Natural killer cell (primary cell): ENCODE data around the gene P2RX1. TPM values are rescaled to one million over a fixed set of nuclear protein-coding genes. Genes with fewer than 3 reads are reported as not detected.

Experiments
- ATAC-seq, 3 donors: fragments of 150-1000 bp in 2 of 3; fragments of 200-7000 bp in 1 of 3; cut with Tn5 transposase; 1 replicate in 1 of 3; 2 replicates in 2 of 3; pipeline ENCODE4 v1.10.0; 2021; ENCODE audit warnings: mild to moderate bottlenecking in 2 of 3, moderate library complexity in 2 of 3
- DNase-seq, 2 donors: peaks; one replicate each; pipeline versions ENCODE4 v3.0.0 to v3.0.0-alpha.2; 2013 to 2021; ENCODE audit warnings: mixed read lengths in 1 of 2
- H3K27ac ChIP-seq: one replicate; pipeline ENCODE4 v1.5.1; 2013; ENCODE audit warnings: mild to moderate bottlenecking, low read length
- H3K27me3 ChIP-seq: one replicate; pipeline ENCODE4 v1.6.1; 2013; ENCODE audit warnings: low read length; ENCODE audit not compliant: control insufficient read depth, insufficient read depth
- H3K36me3 ChIP-seq: one replicate; pipeline ENCODE4 v1.6.1; 2013; ENCODE audit warnings: low read length; ENCODE audit not compliant: control insufficient read depth, insufficient read depth
- H3K4me1 ChIP-seq: one replicate; pipeline ENCODE4 v1.6.1; 2013; ENCODE audit warnings: low read length; ENCODE audit not compliant: control insufficient read depth, insufficient read depth
- H3K4me3 ChIP-seq: one replicate; pipeline ENCODE4 v1.5.1; 2013; ENCODE audit warnings: low read length
- H3K9me3 ChIP-seq: one replicate; pipeline ENCODE4 v1.6.1; 2013; ENCODE audit warnings: low read length; ENCODE audit not compliant: control insufficient read depth, insufficient read depth
- H3K27ac Mint-ChIP-seq, 2 donors: one replicate each; pipeline ENCODE4 v1.8.0; 2022; ENCODE audit warnings: mild to moderate bottlenecking in 2 of 2, mixed read lengths in 2 of 2, moderate library complexity in 1 of 2
- H3K27me3 Mint-ChIP-seq, 2 donors: one replicate each; pipeline ENCODE4 v1.8.0; 2022; ENCODE audit warnings: low read depth in 2 of 2, mixed read lengths in 2 of 2
- H3K36me3 Mint-ChIP-seq: one replicate; pipeline ENCODE4 v1.8.0; 2022; ENCODE audit warnings: mixed read lengths
- H3K4me1 Mint-ChIP-seq, 2 donors: one replicate each; pipeline ENCODE4 v1.8.0; 2022; ENCODE audit warnings: mixed read lengths in 2 of 2
- H3K4me3 Mint-ChIP-seq: one replicate; pipeline ENCODE4 v1.8.0; 2022; ENCODE audit warnings: mild to moderate bottlenecking, moderate library complexity, mixed read lengths
- H3K9me3 Mint-ChIP-seq, 2 donors: one replicate each; pipeline ENCODE4 v1.8.0; 2022; ENCODE audit warnings: mixed read lengths in 2 of 2
- WGBS: methylation state at CpG from one replicate; pipeline ENCODE4 v1.1.7; 2013; ENCODE audit warnings: missing lambda C conversion rate; ENCODE audit not compliant: insufficient coverage; 5-methylcytosine and 5-hydroxymethylcytosine counted together
- intact Hi-C: fragments of 100-400 bp; cut with micrococcal nuclease; formaldehyde crosslinking; loops from one replicate; pipeline ENCODE4 v1.14.2; 2022
- total RNA-seq, 4 donors: library from RNA; stranded (reverse); fragments of 120-200 nt in 1 of 4; gene quantifications; one replicate each; pipeline versions ENCODE4 v1.2.3 to v1.2.4, GENCODE V29; 2013 to 2022
- TF ChIP-seq, protein P1 (sequence below): fragments of 200-600 bp; IDR thresholded peaks from one replicate; pipeline ENCODE4 v1.8.0; 2022; ENCODE audit warnings: antibody characterized with exemption

Gene P2RX1
- total RNA-seq, 3 donors from 2014 or later (not counting 1 experiment from before 2014, with no cell fraction given): 2.3 to 15.3 (median 13.4) TPM

DNA sequence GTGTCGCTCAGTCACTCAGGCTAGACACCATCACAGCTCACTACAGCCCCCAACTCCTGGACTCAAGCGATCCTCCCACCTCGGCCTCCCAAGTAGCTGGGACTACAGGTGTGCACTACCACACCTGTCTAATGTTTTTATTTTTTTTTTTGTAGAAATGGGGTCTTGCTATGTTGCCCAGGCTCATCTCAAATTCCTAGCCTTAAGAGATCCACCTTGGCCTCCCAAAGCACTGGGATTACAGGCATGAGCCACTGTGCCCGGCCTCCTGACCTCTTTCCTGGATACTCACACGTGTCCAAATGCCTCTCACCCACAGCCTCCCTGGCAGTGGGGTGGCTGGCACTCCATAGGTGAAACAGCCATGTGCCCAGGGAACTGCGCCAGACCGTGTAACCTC, 40.9 kb downstream of the P2RX1 start:
- intact Hi-C loops: no loop called here
- Mint-ChIP-seq H3K27me3 (no peaks in the 10 kb centered on the region), H3K36me3 (no peaks in the 10 kb centered on the region), H3K9me3 (no peaks in the 10 kb centered on the region), H3K4me3 (no peak overlapping the region), H3K4me1 (peaks cover 8% of the 10 kb centered on the region in 2 donors), H3K27ac (no peak overlapping the region)
- TF ChIP-seq, protein P1, sequence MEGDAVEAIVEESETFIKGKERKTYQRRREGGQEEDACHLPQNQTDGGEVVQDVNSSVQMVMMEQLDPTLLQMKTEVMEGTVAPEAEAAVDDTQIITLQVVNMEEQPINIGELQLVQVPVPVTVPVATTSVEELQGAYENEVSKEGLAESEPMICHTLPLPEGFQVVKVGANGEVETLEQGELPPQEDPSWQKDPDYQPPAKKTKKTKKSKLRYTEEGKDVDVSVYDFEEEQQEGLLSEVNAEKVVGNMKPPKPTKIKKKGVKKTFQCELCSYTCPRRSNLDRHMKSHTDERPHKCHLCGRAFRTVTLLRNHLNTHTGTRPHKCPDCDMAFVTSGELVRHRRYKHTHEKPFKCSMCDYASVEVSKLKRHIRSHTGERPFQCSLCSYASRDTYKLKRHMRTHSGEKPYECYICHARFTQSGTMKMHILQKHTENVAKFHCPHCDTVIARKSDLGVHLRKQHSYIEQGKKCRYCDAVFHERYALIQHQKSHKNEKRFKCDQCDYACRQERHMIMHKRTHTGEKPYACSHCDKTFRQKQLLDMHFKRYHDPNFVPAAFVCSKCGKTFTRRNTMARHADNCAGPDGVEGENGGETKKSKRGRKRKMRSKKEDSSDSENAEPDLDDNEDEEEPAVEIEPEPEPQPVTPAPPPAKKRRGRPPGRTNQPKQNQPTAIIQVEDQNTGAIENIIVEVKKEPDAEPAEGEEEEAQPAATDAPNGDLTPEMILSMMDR: no peak
- DNase-seq: no peak
- H3K4me3 ChIP-seq: no peak overlapping the region
- H3K36me3 ChIP-seq: no peaks in the 10 kb centered on the region
- H3K9me3 ChIP-seq: no peaks in the 10 kb centered on the region
- WGBS: 95% methylated on average over 6 of the region's 7 CpGs
- H3K27ac ChIP-seq: no peak overlapping the region
- peaks cover 14% of the 10 kb centered on the region for H3K4me1 ChIP-seq
- H3K27me3 ChIP-seq: no peaks in the 10 kb centered on the region
- ATAC-seq: no peak

DNA sequence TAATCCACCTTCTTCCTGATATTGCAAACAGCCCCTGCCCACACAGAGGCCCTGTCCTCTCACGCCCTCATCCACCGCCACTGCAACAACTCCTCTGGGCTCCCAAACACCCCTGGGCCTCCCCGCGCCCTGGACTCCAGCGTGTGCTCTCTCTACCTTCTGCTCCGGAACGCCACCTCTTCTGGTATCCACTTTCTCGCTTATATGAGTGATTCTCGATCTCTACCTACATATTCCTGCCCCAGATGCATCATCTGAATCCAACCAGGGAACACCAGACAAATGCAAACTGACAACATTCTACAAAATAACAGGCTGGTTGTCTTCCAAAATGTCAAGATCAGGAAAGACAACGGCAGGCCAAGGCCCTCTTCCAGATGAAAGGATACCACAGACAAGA, 42.4 kb downstream of the P2RX1 start:
- no peak overlapping the region for H3K4me3 Mint-ChIP-seq
- intact Hi-C loops: no loop called here
- TF ChIP-seq, protein P1: no peak
- no peak for ATAC-seq
- 97% methylated on average over 10 of the region's 10 CpGs for WGBS
- Histone ChIP-seq H3K27me3 (no peaks in the 10 kb centered on the region), H3K4me3 (no peak overlapping the region), H3K4me1 (peaks cover 14% of the 10 kb centered on the region), H3K9me3 (no peaks in the 10 kb centered on the region), H3K36me3 (no peaks in the 10 kb centered on the region), H3K27ac (no peak overlapping the region)
- no peak for DNase-seq
- no peaks in the 10 kb centered on the region for H3K9me3 Mint-ChIP-seq
- H3K36me3 Mint-ChIP-seq: no peaks in the 10 kb centered on the region
- H3K4me1 Mint-ChIP-seq: peaks cover 8% of the 10 kb centered on the region in 2 donors
- no peaks in the 10 kb centered on the region for H3K27me3 Mint-ChIP-seq
- H3K27ac Mint-ChIP-seq: peak overlapping the region in 1 of 2 donors; percentile 16

DNA sequence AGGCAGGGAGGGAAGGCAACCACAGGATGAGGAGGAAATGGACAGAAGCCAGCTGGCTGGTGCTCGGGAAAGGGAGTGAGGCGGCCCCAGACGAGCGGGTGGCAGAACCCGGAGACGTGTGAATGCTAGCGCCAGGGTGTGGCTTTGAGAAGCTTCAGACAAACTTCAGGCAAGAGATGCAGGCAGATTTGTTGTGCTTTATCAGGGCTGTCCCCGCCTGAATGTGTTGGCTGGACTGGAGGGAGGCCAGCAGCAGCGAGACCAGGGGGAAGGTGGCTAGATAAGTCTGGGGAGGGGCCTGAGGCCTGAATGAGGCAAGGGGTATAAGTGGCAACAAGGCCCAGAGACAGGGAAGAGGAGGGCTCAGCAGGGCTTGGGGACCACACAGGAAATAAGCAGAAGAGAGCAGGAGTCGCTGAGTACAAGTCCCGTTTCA, 45.4 kb downstream of the P2RX1 start:
- H3K9me3 Mint-ChIP-seq: no peaks in the 10 kb centered on the region
- ATAC-seq: peak; percentile 77 to 87 (median 85)
- DNase-seq: peak; percentile 30 to 56
- no peak overlapping the region for H3K4me3 ChIP-seq
- H3K9me3 ChIP-seq: no peaks in the 10 kb centered on the region
- H3K27ac ChIP-seq: peak overlapping the region; percentile 58
- H3K27ac Mint-ChIP-seq: peak overlapping the region; percentile 86 to 95
- TF ChIP-seq, protein P1: no peak
- H3K4me3 Mint-ChIP-seq: peak overlapping the region; percentile 89
- H3K36me3 Mint-ChIP-seq: no peaks in the 10 kb centered on the region
- H3K4me1 ChIP-seq: peaks cover 14% of the 10 kb centered on the region
- WGBS: 51% methylated on average over 11 of the region's 11 CpGs
- H3K27me3 Mint-ChIP-seq: no peaks in the 10 kb centered on the region
- intact Hi-C loops: no loop called here
- H3K4me1 Mint-ChIP-seq: peaks cover 8 to 14% of the 10 kb centered on the region in 2 donors
- H3K27me3 ChIP-seq: no peaks in the 10 kb centered on the region
- H3K36me3 ChIP-seq: no peaks in the 10 kb centered on the region

DNA sequence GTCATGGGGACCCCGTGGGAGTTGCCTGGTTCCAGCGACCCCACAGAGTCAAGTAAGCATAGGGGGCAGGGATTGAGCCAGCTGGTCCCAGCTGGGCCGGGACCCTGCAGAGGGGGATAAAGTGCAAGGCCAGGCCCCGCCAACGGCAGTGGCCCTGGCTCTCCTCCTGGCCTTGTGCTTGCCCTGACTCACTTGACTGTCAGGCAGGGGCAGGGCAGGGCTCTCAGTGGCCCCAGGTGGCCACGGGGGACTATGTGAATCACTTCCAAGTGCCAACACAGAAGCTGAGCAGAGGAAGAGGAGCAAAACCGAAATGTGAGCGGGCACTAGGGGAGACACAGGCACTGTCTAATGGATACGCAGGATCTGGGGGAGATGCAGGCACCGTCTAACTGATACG, 48.7 kb downstream of the P2RX1 start:
- Histone ChIP-seq H3K27me3 (no peaks in the 10 kb centered on the region), H3K9me3 (no peaks in the 10 kb centered on the region), H3K36me3 (no peaks in the 10 kb centered on the region), H3K4me3 (no peak overlapping the region), H3K4me1 (peaks cover 14% of the 10 kb centered on the region), H3K27ac (no peak overlapping the region)
- Mint-ChIP-seq H3K4me1 (peaks cover 8 to 14% of the 10 kb centered on the region in 2 donors), H3K27me3 (no peaks in the 10 kb centered on the region), H3K27ac (peak overlapping the region in 1 of 2 donors; percentile 22), H3K4me3 (no peak overlapping the region), H3K9me3 (no peaks in the 10 kb centered on the region), H3K36me3 (no peaks in the 10 kb centered on the region)
- intact Hi-C loops: no loop called here
- WGBS: 88% methylated on average over 11 of the region's 11 CpGs
- no peak for DNase-seq
- no peak for ATAC-seq
- TF ChIP-seq, protein P1: no peak
